Lower leg skin (tissue), 4 donors: ENCODE data around the gene ZNF154. TPM values are rescaled to one million over a fixed set of nuclear protein-coding genes. Genes with fewer than 3 reads are reported as not detected.

Experiments used
- DNase-seq, 2 donors: peaks; one replicate each; pipeline ENCODE4 v3.0.0-alpha.2; 2019; ENCODE audit warnings: low spot score in 2 of 2
- H3K4me3 ChIP-seq: fragments of 200-600 bp; sonication (generic); 2 replicates; pipeline ENCODE4 v1.5.1; 2017; ENCODE audit warnings: mild to moderate bottlenecking, low read depth; ENCODE audit not compliant: poor library complexity, severe bottlenecking
- CTCF ChIP-seq, 3 donors: fragments of 450-650 bp; IDR thresholded peaks; one replicate each; pipeline ENCODE4 v1.5.1; 2016; ENCODE audit warnings: antibody characterized with exemption in 3 of 3, mild to moderate bottlenecking in 3 of 3, moderate library complexity in 2 of 3
- POLR2A ChIP-seq, 2 donors: fragments of 450-650 bp; IDR thresholded peaks; one replicate each; pipeline ENCODE4 v1.6.1; 2016 to 2017; ENCODE audit warnings: antibody characterized with exemption in 2 of 2, mild to moderate bottlenecking in 1 of 2, moderate library complexity in 1 of 2
- WGBS, 2 donors: methylation state at CpG; one replicate each; pipeline ENCODE4 v1.1.5; 2018; 5-methylcytosine and 5-hydroxymethylcytosine counted together
- intact Hi-C: fragments of 100-400 bp; cut with DNase I; formaldehyde crosslinking; loops from one replicate; pipeline ENCODE4 v1.15.0; 2023; ENCODE audit warnings: low total_unique reads
- total RNA-seq, 4 donors: library from RNA; depleted of rRNA; stranded (reverse); fragments of >200 nt; gene quantifications; one replicate each; pipeline ENCODE4 v1.1.0, GENCODE V29; 2016

Gene ZNF154
- total RNA-seq, 4 donors from 2014 or later: 0.15 to 1.0 (median 0.77) TPM

- WGBS, 2 donors: 45 to 48% methylated on average over 6 of the region's 6 CpGs
- no peak for TF ChIP-seq CTCF (IDR thresholded peaks at IDR 0.05)
- TF ChIP-seq POLR2A (IDR thresholded peaks at IDR 0.05): no peak
- intact Hi-C loops: no loop called here
- DNase-seq: no peak
- no peak overlapping the region for H3K4me3 ChIP-seq
These were observed 60.5 kb downstream of the ZNF154 start for GRCh38 chr19:57648331-57649003.

Other genes with a start within 250 kb of the ZNF154 start
- gene ZNF772, start 231.6 kb downstream of the ZNF154 start, total RNA-seq: 10 to 100 TPM; 11.6 to 18.3 (median 12.2) TPM
- gene ZNF419, start 221.5 kb downstream of the ZNF154 start, total RNA-seq: 10 to 100 TPM in 3 of 4 donors, 1 to 10 TPM in 1; 7.8 to 26.6 (median 13.4) TPM
- gene ZNF773, start 209.3 kb downstream of the ZNF154 start, total RNA-seq: 10 to 100 TPM in 3 of 4 donors, 1 to 10 TPM in 1; 5.7 to 30.8 (median 17.5) TPM
- 1 to 10 TPM; 4.4 to 5.5 (median 4.9) TPM for gene ZNF549, start 181.8 kb downstream of the ZNF154 start, total RNA-seq
- 10 to 100 TPM in 3 of 4 donors, 1 to 10 TPM in 1; 9.8 to 19.2 (median 13.5) TPM for gene ZNF550, start 149.3 kb downstream of the ZNF154 start, total RNA-seq
- gene ZNF416, start 130.3 kb downstream of the ZNF154 start, total RNA-seq: 10 to 100 TPM in 1 of 4 donors, 1 to 10 TPM in 3; 6.7 to 10.2 (median 8.4) TPM
- gene ZIK1, start 125.1 kb downstream of the ZNF154 start, total RNA-seq: 10 to 100 TPM in 1 of 4 donors, 1 to 10 TPM in 3; 2.0 to 12.7 (median 4.3) TPM
- gene ZNF530, start 109.3 kb downstream of the ZNF154 start, total RNA-seq: 10 to 100 TPM in 1 of 4 donors, 1 to 10 TPM in 3; 4.8 to 16.9 (median 6.1) TPM
- gene ZNF134, start 95.0 kb downstream of the ZNF154 start, total RNA-seq: 10 to 100 TPM; 19.1 to 42.5 (median 34.6) TPM
- gene ZNF211, start 76.0 kb downstream of the ZNF154 start, total RNA-seq: 10 to 100 TPM; 12.9 to 33.5 (median 17.7) TPM
- under 1 TPM in 2 of 4 donors, not detected in 2; 0.39 to 0.71 TPM for gene ZSCAN4, start 40.3 kb downstream of the ZNF154 start, total RNA-seq
- gene ZNF551, start 27.2 kb downstream of the ZNF154 start, total RNA-seq: 10 to 100 TPM in 3 of 4 donors, 1 to 10 TPM in 1; 9.3 to 20.8 (median 19.5) TPM
- 1 to 10 TPM in 2 of 4 donors, under 1 TPM in 2; 0.88 to 4.3 (median 2.0) TPM for gene ZNF671, start 18.4 kb upstream of the ZNF154 start, total RNA-seq
- 10 to 100 TPM in 3 of 4 donors, 1 to 10 TPM in 1; 9.5 to 23.7 (median 13.0) TPM for gene ZNF776, start 37.6 kb upstream of the ZNF154 start, total RNA-seq
- gene ZNF586, start 60.5 kb upstream of the ZNF154 start, total RNA-seq: 10 to 100 TPM in 3 of 4 donors, 1 to 10 TPM in 1; 9.1 to 21.4 (median 17.5) TPM
- gene ZNF552, start 105.7 kb upstream of the ZNF154 start, total RNA-seq: 1 to 10 TPM; 5.4 to 7.0 (median 5.9) TPM
- gene ZNF587B, start 121.1 kb upstream of the ZNF154 start, total RNA-seq: 10 to 100 TPM; 11.8 to 16.7 (median 13.7) TPM
- 10 to 100 TPM; 10.6 to 18.0 (median 17.2) TPM for gene ZNF587, start 140.7 kb upstream of the ZNF154 start, total RNA-seq
- gene ZNF814, start 179.8 kb upstream of the ZNF154 start, total RNA-seq: 10 to 100 TPM in 2 of 4 donors, 1 to 10 TPM in 2; 6.9 to 18.4 (median 10.0) TPM
- 10 to 100 TPM in 3 of 4 donors, 1 to 10 TPM in 1; 6.6 to 25.5 (median 11.6) TPM for gene ZNF417, start 207.4 kb upstream of the ZNF154 start, total RNA-seq
- gene ZNF418, start 226.2 kb upstream of the ZNF154 start, total RNA-seq: 10 to 100 TPM in 1 of 4 donors, 1 to 10 TPM in 3; 4.3 to 10.9 (median 6.2) TPM
- gene ZNF256, start 238.5 kb upstream of the ZNF154 start, total RNA-seq: 10 to 100 TPM in 1 of 4 donors, 1 to 10 TPM in 3; 7.8 to 11.3 (median 9.1) TPM